Measurements from ENCODE around the gene MUC2.
"Not testable (repeated sequence)": the region's sequence is repeated elsewhere in the genome, so short reads cannot be mapped to it uniquely, and the experiment has no call there.

The MUC2 gene

DNA sequence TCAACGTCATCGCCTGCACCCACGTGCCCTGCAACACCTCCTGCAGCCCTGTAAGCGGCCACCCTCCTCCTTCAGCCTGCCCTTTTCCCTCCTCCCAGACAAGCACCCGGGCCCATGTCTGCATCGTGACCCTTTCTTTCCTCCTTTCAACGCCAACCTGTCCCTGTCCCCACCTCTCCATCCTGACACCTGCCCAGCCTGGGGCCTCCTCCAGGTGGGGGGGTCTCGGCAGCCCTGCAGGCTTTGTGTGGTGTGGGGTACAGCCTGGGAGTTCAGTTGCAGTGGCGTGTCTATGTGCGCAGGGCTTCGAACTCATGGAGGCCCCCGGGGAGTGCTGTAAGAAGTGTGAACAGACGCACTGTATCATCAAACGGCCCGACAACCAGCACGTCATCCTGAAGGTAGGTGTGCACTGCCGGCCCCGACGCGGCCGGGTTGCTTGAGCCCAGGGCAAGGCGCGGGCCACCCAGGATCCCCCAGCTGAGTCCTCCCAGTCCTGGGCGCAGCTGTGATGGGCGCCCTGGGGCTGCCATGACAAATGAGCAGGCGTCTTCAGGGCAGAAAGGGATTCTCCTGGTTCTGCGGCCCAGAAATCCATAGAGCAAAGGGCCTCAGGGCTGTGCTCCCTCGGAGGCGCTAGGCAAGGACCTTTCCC, 33.7 kb downstream of the MUC2 start:
- DNase-seq, result no peak

GRCh38 chr11:1109101-1109917, 34.6 kb downstream of the MUC2 start:
- DNase-seq, result no peak

GRCh38 chr11:1109918-1110705, 35.4 kb downstream of the MUC2 start:
- DNase-seq, result no peak

GRCh38 chr11:1111545-1112212, 37.0 kb downstream of the MUC2 start:
- DNase-seq, result no peak

- DNase-seq, result no peak
Measured at GRCh38 chr11:1112351-1113191, 37.9 kb downstream of the MUC2 start.

DNA sequence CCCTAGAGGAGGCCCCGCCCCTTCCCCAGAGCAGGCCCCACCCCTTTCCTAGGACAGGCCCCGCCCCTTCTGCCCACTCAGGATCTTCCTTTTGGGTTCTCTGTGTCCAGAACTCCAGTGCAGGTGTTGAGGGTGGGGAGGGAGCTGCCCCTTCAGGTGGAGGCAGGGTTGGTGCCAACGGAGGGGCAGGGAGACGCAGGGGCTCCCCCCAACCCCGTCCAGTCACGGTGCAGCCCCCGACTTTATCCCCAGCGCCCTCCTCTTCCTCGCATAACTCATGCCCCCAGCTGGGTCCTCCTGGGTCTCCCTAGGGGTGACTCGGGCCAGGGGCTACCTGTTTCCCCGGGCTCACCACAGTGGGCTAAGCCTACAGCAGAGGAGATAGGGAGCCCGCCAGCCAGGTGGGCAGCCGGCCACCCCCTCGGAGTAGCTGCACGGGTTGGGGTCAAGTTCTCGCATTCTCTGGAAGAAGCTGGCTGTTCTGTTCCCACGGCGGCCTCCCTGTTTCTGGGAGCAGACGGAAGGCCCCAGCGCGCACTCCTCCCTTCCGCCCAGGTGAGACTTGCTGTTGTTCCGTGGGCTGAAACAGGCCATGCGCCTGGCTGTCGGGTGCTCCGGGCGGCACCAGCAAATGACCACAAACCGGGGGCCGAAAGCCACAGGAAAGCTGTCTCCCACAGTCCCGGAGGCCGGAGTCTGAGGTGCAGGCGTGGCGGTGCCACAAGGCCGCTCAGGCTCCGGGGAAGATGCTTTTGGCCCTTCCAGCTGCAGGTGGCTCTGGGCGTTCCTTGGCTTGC, 38.9 kb downstream of the MUC2 start:
- no peak for DNase-seq

GRCh38 chr11:1115292-1115691, 40.6 kb downstream of the MUC2 start:
- DNase-seq, result not testable (repeated sequence)

- no peak for DNase-seq
Measured at GRCh38 chr11:1116104-1116503, 41.4 kb downstream of the MUC2 start.

DNA sequence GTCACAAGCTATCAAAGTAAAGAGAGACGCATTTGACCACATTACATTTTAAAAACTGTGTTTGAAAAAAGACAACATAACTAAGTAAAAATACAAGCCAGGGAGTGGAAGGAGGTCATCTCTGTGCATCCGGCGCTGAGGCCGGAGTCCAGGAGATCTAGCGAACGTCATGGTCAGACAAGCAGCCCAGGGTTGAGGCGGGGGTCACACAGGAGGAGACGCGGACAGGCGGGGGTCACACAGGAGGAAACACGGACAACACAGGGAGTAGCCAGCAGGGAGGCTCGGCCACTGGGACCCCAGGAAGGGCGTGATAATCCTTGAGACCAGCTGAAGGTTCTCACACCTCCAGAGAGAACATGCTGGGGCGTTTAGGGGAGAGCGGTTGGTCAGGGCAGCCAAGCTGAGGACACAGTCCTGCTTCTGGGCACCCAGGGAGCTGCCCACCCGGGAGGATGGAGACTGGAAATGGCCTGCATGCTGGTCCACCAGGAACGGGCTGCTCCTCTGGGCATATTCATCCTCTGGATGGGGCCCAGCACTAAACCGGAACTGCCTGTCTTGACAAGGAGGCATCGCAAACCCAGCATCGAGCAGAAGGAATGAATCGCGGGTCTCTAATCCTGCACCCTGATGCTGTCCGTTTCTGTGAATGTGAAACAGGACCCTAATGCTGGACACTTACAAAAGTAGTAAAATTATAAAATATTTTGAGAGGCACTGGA, 42.2 kb downstream of the MUC2 start:
- DNase-seq, result no peak

GRCh38 chr11:1117992-1118391, 43.3 kb downstream of the MUC2 start:
- no peak for DNase-seq

- no peak for DNase-seq
Measured at GRCh38 chr11:1118755-1119603, 44.3 kb downstream of the MUC2 start.

DNA sequence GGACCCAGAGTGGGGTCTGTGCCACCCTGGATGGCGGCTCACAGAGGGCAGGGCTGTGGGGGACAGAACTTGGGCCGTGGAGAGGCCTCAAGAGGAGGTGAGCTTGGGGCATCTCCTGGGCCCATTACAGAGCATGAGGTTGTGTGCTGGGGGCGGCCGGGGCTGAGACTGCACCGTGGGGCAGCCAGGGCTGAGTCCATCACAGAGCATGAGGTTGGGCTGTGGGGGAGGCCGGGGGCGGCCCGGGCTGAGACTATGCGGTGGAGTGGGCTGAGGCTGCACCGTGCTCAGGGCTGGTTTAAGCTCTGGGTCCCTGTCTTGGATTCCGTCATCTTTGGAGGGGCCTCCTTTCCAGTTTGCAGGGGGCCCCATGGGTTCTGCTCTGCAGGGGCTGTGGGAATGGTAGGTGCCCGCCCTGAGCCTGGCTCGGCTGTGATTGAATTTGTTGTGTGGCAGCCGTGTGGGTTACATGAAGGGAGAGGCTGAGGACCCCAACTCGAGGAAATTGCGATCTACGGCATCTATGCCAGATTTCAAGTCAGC, 45.0 kb downstream of the MUC2 start:
- DNase-seq, result peak; percentile 3

DNA sequence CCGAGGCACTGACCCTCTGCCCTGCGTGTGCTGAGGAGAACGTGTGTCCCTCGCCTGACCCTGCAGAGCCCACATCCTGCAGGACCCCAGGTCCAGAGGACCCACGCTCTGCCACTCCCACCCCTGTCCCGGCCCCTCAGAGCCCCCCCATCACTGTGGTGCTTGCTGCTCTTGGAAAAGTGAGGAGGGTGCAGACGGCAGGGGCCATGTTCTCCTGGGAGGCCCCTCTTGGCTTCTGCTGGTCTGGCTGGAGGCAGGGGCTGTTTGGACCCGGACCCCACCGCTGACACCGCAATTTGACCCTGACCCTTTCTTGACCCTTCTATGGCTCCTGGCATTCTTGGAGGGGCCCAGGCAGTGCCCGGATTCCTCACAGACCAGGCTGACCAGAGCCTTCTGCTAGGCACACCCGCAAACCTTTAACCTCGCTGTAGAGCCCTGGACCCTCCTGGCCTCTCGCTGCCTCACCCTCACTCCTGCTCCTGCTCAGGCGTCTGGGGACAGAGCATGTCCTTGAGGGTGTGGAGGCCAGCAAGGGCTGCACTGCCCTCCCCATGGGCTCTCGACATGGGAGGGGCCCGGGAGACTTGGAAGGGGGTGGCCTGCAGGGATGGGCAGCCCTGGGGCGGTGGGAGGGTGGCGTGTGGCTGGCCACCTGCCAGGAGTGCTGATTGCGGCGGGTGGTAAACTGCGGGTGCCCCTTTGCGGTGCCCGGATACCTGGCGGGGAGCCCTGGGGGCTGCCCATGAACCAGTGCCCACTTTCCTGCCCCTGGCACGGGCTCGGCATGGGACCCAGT, 46.1 kb downstream of the MUC2 start:
- no peak for DNase-seq

DNA sequence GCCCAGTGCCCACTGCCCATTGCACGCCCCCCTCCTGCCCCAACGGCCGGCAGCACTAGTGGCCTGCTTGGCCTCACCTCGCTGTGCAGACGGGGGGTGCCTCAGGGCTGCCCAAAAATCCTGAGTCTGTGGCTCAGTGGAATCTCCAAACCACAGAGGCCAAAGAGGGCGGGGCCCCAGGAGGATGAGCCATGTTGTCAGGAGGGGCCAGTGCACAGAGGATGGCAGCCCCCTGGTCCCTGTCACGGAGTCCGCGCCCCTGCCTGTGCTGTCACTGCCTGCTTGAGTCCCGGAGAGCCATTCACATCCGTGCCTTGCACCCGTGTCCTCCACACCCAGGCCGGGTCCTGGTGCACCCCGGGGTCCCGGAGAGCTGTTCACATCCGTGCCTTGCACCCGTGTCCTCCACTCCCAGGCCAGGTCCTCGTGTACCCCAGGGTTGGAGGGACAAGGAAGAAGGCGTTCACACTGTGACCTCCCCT, 46.7 kb downstream of the MUC2 start:
- DNase-seq, result no peak

- peak; percentile 2 for DNase-seq
Measured at GRCh38 chr11:1121813-1122663, 47.4 kb downstream of the MUC2 start.

- DNase-seq, result no peak
Measured at GRCh38 chr11:1122664-1123002, 48.0 kb downstream of the MUC2 start.

DNA sequence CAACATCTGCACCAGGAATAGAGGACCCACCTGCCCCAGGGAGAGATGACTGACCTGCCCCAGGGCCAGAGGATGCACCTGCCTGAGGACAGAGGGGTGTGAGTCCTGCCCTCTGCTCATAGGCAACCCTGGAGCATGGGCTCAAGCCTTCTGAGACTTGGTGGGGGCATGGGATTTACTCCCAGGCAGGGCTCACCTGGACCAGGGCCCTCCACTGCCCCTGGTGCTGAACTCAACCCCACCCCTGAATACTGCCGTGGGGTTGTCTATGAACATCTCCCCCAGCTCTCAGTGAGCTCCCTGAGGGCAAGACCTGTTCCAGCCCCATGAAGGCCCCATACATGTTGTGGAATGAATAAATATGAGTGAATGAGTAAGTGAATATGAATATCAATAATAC, 49.3 kb downstream of the MUC2 start:
- DNase-seq, result no peak

Data from stimulated activated CD4-positive, alpha-beta T cell treated with anti-CD3 and anti-CD28 coated beads, Interleukin-4, amount 100 ng/mL, for 24 hours (primary cell).